Loucy (cell line): ENCODE measurements around the gene RIMS1.

Source experiments
- H2AFZ ChIP-seq: fragments of 200-600 bp; sonication (generic); 2 replicates; pipeline ENCODE4 v1.6.0; 2016; ENCODE audit warnings: antibody characterized with exemption, mild to moderate bottlenecking, low read length, moderate library complexity
- H3F3A ChIP-seq: fragments of 200-600 bp; 2 replicates; pipeline ENCODE4 v1.6.0; 2016; ENCODE audit warnings: antibody characterized with exemption, low read depth, mild to moderate bottlenecking
- H3K27me3 ChIP-seq: fragments of 200-600 bp; sonication (generic); 2 replicates; pipeline ENCODE4 v1.6.1; 2014; ENCODE audit warnings: low read length, mild to moderate bottlenecking; ENCODE audit not compliant: insufficient read depth, poor library complexity, severe bottlenecking
- H3K36me3 ChIP-seq: fragments of 200-600 bp; sonication (generic); 2 replicates; pipeline ENCODE4 v1.6.1; 2016; ENCODE audit warnings: low read length; ENCODE audit not compliant: insufficient read depth
- H3K4me1 ChIP-seq: fragments of 200-600 bp; sonication (generic); 2 replicates; pipeline ENCODE4 v1.5.1; 2014; ENCODE audit warnings: low read length, mild to moderate bottlenecking; ENCODE audit not compliant: insufficient read depth, poor library complexity, severe bottlenecking
- H3K4me2 ChIP-seq: fragments of 200-600 bp; sonication (generic); 2 replicates; pipeline ENCODE4 v1.6.0; 2014; ENCODE audit warnings: antibody characterized with exemption, low read length, low read depth, mild to moderate bottlenecking; ENCODE audit not compliant: poor library complexity, severe bottlenecking
- H3K4me3 ChIP-seq: fragments of 200-600 bp; sonication (generic); 2 replicates; pipeline ENCODE4 v1.5.1; 2014; ENCODE audit warnings: low read length, mild to moderate bottlenecking, mixed read lengths; ENCODE audit not compliant: poor library complexity, severe bottlenecking
- H3K79me2 ChIP-seq: fragments of 200-600 bp; sonication (generic); 2 replicates; pipeline ENCODE4 v1.6.1; 2014; ENCODE audit warnings: low read length; ENCODE audit not compliant: insufficient read depth
- H3K9ac ChIP-seq: fragments of 200-600 bp; sonication (generic); 2 replicates; pipeline ENCODE4 v1.6.0; 2014; ENCODE audit warnings: mild to moderate bottlenecking, low read depth, low read length, moderate library complexity; ENCODE audit not compliant: poor library complexity, severe bottlenecking
- H3K9me2 ChIP-seq: fragments of 200-600 bp; sonication (generic); replicated peaks from 2 replicates; pipeline ENCODE4 v1.6.1; 2016; ENCODE audit warnings: low read depth, low read length, mixed read lengths
- H3K9me3 ChIP-seq: fragments of 200-600 bp; sonication (generic); 2 replicates; pipeline ENCODE4 v1.6.1; 2014; ENCODE audit warnings: mild to moderate bottlenecking, antibody characterized with exemption, low read length, low read depth; ENCODE audit not compliant: insufficient read depth
- H4K20me1 ChIP-seq: fragments of 200-600 bp; sonication (generic); 2 replicates; pipeline ENCODE4 v1.6.0; 2014; ENCODE audit warnings: antibody characterized with exemption, low read length, mild to moderate bottlenecking; ENCODE audit not compliant: insufficient read depth, poor library complexity, severe bottlenecking
- EZH2phosphoT487 ChIP-seq: fragments of 200-600 bp; IDR thresholded peaks from 2 replicates; pipeline ENCODE4 v1.6.1; 2018; ENCODE audit warnings: antibody characterized with exemption, mild to moderate bottlenecking, moderate library complexity, borderline replicate concordance
- TF ChIP-seq, protein P1 (sequence below): fragments of 200-600 bp; sonication (generic); conservative IDR thresholded peaks from 2 replicates; pipeline ENCODE4 v1.5.1; 2014; ENCODE audit warnings: mild to moderate bottlenecking, antibody characterized with exemption, low read length

Gene RIMS1, protein sequence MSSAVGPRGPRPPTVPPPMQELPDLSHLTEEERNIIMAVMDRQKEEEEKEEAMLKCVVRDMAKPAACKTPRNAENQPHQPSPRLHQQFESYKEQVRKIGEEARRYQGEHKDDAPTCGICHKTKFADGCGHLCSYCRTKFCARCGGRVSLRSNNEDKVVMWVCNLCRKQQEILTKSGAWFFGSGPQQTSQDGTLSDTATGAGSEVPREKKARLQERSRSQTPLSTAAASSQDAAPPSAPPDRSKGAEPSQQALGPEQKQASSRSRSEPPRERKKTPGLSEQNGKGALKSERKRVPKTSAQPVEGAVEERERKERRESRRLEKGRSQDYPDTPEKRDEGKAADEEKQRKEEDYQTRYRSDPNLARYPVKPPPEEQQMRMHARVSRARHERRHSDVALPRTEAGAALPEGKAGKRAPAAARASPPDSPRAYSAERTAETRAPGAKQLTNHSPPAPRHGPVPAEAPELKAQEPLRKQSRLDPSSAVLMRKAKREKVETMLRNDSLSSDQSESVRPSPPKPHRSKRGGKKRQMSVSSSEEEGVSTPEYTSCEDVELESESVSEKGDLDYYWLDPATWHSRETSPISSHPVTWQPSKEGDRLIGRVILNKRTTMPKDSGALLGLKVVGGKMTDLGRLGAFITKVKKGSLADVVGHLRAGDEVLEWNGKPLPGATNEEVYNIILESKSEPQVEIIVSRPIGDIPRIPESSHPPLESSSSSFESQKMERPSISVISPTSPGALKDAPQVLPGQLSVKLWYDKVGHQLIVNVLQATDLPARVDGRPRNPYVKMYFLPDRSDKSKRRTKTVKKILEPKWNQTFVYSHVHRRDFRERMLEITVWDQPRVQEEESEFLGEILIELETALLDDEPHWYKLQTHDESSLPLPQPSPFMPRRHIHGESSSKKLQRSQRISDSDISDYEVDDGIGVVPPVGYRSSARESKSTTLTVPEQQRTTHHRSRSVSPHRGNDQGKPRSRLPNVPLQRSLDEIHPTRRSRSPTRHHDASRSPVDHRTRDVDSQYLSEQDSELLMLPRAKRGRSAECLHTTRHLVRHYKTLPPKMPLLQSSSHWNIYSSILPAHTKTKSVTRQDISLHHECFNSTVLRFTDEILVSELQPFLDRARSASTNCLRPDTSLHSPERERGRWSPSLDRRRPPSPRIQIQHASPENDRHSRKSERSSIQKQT (N-terminal part only)

GRCh38 chr6:71886184-71887005 lies at the start of gene RIMS1:
TSS of gene RIMS1 (plus strand) at chr6:71886550. CDS start at chr6:71887024, 474 bp downstream.
- no peak within 1 kb of the TSS for H3K9ac ChIP-seq
- H3K4me3 ChIP-seq = no peak within 1 kb of the TSS
- no peaks in the 10 kb centered on the region for H3K36me3 ChIP-seq
- no peak for TF ChIP-seq EZH2phosphoT487
- TF ChIP-seq, protein P1, sequence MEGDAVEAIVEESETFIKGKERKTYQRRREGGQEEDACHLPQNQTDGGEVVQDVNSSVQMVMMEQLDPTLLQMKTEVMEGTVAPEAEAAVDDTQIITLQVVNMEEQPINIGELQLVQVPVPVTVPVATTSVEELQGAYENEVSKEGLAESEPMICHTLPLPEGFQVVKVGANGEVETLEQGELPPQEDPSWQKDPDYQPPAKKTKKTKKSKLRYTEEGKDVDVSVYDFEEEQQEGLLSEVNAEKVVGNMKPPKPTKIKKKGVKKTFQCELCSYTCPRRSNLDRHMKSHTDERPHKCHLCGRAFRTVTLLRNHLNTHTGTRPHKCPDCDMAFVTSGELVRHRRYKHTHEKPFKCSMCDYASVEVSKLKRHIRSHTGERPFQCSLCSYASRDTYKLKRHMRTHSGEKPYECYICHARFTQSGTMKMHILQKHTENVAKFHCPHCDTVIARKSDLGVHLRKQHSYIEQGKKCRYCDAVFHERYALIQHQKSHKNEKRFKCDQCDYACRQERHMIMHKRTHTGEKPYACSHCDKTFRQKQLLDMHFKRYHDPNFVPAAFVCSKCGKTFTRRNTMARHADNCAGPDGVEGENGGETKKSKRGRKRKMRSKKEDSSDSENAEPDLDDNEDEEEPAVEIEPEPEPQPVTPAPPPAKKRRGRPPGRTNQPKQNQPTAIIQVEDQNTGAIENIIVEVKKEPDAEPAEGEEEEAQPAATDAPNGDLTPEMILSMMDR = no peak
- no peak within 1 kb of the TSS for H3K4me2 ChIP-seq
- H3K9me2 ChIP-seq = no peaks in the 10 kb centered on the region
- H4K20me1 ChIP-seq = no peaks in the 10 kb centered on the region
- H2AFZ ChIP-seq = no peak within 1 kb of the TSS
- no peaks in the 10 kb centered on the region for H3K4me1 ChIP-seq
- no peaks in the 10 kb centered on the region for H3F3A ChIP-seq
- H3K79me2 ChIP-seq = no peaks in the 10 kb centered on the region
- no peaks in the 10 kb centered on the region for H3K27me3 ChIP-seq
- no peaks in the 10 kb centered on the region for H3K9me3 ChIP-seq

DNA sequence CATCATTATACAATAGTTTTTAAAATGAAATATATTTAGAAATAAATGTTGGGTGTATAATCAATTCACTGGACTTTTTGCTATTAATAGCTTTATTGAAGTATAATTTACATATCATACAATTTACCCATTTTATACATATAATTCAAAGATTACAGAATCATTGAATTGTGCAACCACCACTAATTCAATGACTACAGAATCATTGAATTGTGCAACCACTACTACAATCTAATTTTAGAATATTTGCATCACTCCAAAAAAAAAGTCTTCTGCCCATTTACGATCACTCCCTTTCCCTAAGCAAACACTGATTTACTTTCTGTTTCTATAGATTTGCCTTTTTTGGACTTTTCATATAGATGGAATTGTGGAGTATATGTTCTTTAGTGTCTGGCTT lies 35.1 kb upstream of the RIMS1 start:
- H3K9ac ChIP-seq = no peak overlapping the region

More for the DNA sequence above, 35.1 kb upstream of the RIMS1 start:
- Histone ChIP-seq H3K9me2 (no peaks in the 10 kb centered on the region), H3K79me2 (no peaks in the 10 kb centered on the region), H3K36me3 (no peaks in the 10 kb centered on the region), H3K4me2 (no peak overlapping the region), H3K4me3 (no peak overlapping the region), H3K27me3 (no peaks in the 10 kb centered on the region), H3F3A (no peaks in the 10 kb centered on the region), H3K4me1 (no peaks in the 10 kb centered on the region), H2AFZ (no peak overlapping the region), H4K20me1 (no peaks in the 10 kb centered on the region), H3K9me3 (no peaks in the 10 kb centered on the region)
- TF ChIP-seq, protein P1 = no peak
- no peak for TF ChIP-seq EZH2phosphoT487
